K562 (cell line): ENCODE results near the gene PCDHA5. TPM values are rescaled to one million over a fixed set of nuclear protein-coding genes. Genes with fewer than 3 reads are reported as not detected.

ENCODE experiments used
- BHLHE40 ChIP-seq: IDR thresholded peaks from 2 replicates; pipeline ENCODE4 v1.6.1; 2011; ENCODE audit warnings: low read length, improper control_type of control experiment
- CUX1 ChIP-seq: fragments of 200-800 bp; sonication (Bioruptor generic); IDR thresholded peaks from 2 replicates; pipeline ENCODE4 v1.6.1; 2016; ENCODE audit warnings: missing genetic modification characterization, missing compliant biosample characterization
- HLTF ChIP-seq: fragments of 450-650 bp; IDR thresholded peaks from 2 replicates; pipeline ENCODE4 v1.6.1; 2016
- ZNF511 ChIP-seq: sonication (generic); formaldehyde crosslinking; IDR thresholded peaks from 2 replicates; pipeline ENCODE4 v1.8.0; 2022; ENCODE audit warnings: mild to moderate bottlenecking, missing genetic modification reagents
- polyA plus RNA-seq, 8 experiments: library from polyadenylated mRNA; depleted of rRNA in 4 of 8; stranded (reverse) in 5 of 8; unstranded in 3 of 8; fragments of >200 nt; fragmentation: Nextera tagmentation in 2 of 8; fragmentation: Illumina TruSeq in 1 of 8; extraction: Ambion mirVana in 2 of 8; extraction: Trizol in 1 of 8; gene quantifications; 2 replicates each; pipeline versions ENCODE4 v1.2.1 to v1.2.3, GENCODE V29; 2011 to 2014; ENCODE audit warnings: inconsistent platforms in 1 of 8, missing spikeins in 1 of 8
- total RNA-seq, 7 experiments: library from RNA; depleted of rRNA in 6 of 7; stranded (reverse); fragments of >200 nt in 6 of 7; fragmentation: Illumina TruSeq in 2 of 7; extraction: Trizol in 2 of 7; gene quantifications; 2 replicates each; pipeline versions ENCODE4 v1.2.1 to v1.2.3, GENCODE V29; 2011 to 2021; ENCODE audit warnings: low replicate concordance in 1 of 7

Gene PCDHA5
- total and polyA plus RNA-seq, 9 of the 15 experiments (the other 6 are each of a cell fraction or from before 2014, with no cell fraction given), result not detected

GRCh38 chr5:140791089-140791488 is 30.3 kb upstream of the PCDHA5 start (continued):
- TF ChIP-seq CUX1 (no peak), ZNF511 (CRISPR knock-in tag) (no peak), BHLHE40 (no peak), HLTF (no peak)
- TF ChIP-seq, all 486 proteins: peak for 0
